Measurements from ENCODE around the gene RBP3. TPM values are rescaled to one million over a fixed set of nuclear protein-coding genes. Genes with fewer than 3 reads are reported as not detected.

The RBP3 gene
- total and polyA plus RNA-seq, 4 donors: not detected

- TF ChIP-seq FOXA2 (IDR thresholded peaks at IDR 0.05): no peak
Observed at GRCh38 chr10:47326927-47327330, 21.2 kb upstream of the RBP3 start (continued).

- Histone ChIP-seq H3K4me3 (ENCODE audit: low read depth in 1 of 3, low read length in 3 of 3) (no peak overlapping the region), H3K27ac (ENCODE audit: low read depth in 1 of 2, low read length in 2 of 2) (no peak overlapping the region), H3K9me3 (ENCODE audit: control insufficient read depth in 4 of 4, low read length in 3 of 4) (no peaks in the 10 kb centered on the region), H3K9ac (ENCODE audit: low read depth in 1 of 2, low read length in 2 of 2) (no peak overlapping the region), H3K4me1 (ENCODE audit: control insufficient read depth in 4 of 4, insufficient read depth in 4 of 4, low read length in 3 of 4) (peaks cover 0 to 12% (median 4%) of the 10 kb centered on the region in 4 donors), H3K27me3 (ENCODE audit: control insufficient read depth in 4 of 4, insufficient read depth in 4 of 4, low read length in 3 of 4) (no peaks in the 10 kb centered on the region), H3K36me3 (ENCODE audit: control insufficient read depth in 4 of 4, insufficient read depth in 3 of 4, low read depth in 1 of 4, low read length in 3 of 4) (no peaks in the 10 kb centered on the region)
- TF ChIP-seq EGR1 (IDR thresholded peaks at IDR 0.05; ENCODE audit: low read depth in 2 of 2): no peak
- 90% methylated on average over 4 of the region's 4 CpGs for WGBS
- no peak for DNase-seq (ENCODE audit: low spot score)
Observed at GRCh38 chr10:47329855-47330254, 18.3 kb upstream of the RBP3 start.

- H3K36me3 ChIP-seq (ENCODE audit: control insufficient read depth in 4 of 4, insufficient read depth in 3 of 4, low read depth in 1 of 4, low read length in 3 of 4): no peaks in the 10 kb centered on the region
- no peaks in the 10 kb centered on the region for H3K9me3 ChIP-seq (ENCODE audit: control insufficient read depth in 4 of 4, low read length in 3 of 4)
- no peak overlapping the region for H3K9ac ChIP-seq (ENCODE audit: low read depth in 1 of 2, low read length in 2 of 2)
- DNase-seq (ENCODE audit: low spot score): no peak
- no peaks in the 10 kb centered on the region for H3K27me3 ChIP-seq (ENCODE audit: control insufficient read depth in 4 of 4, insufficient read depth in 4 of 4, low read length in 3 of 4)
- 76% methylated on average over 3 of the region's 3 CpGs for WGBS
- no peak overlapping the region for H3K4me3 ChIP-seq (ENCODE audit: low read depth in 1 of 3, low read length in 3 of 3)
- H3K4me1 ChIP-seq (ENCODE audit: control insufficient read depth in 4 of 4, insufficient read depth in 4 of 4, low read length in 3 of 4): peaks cover 0 to 12% (median 4%) of the 10 kb centered on the region in 4 donors
- no peak overlapping the region for H3K27ac ChIP-seq (ENCODE audit: low read depth in 1 of 2, low read length in 2 of 2)
- no peak for TF ChIP-seq RXRA (IDR thresholded peaks at IDR 0.05)
- TF ChIP-seq RAD21 (IDR thresholded peaks at IDR 0.05): no peak
- TF ChIP-seq ZBTB33 (IDR thresholded peaks at IDR 0.05): no peak
- TF ChIP-seq YY1 (IDR thresholded peaks at IDR 0.05): no peak
- no peak for TF ChIP-seq GABPA (IDR thresholded peaks at IDR 0.05 in 1 of 2, conservative IDR thresholded peaks at IDR 0.05 in 1 of 2)
- TF ChIP-seq FOXA1 (IDR thresholded peaks at IDR 0.05): no peak
- no peak for TF ChIP-seq FOXA2 (IDR thresholded peaks at IDR 0.05)
Observed at GRCh38 chr10:47330366-47330765, 17.8 kb upstream of the RBP3 start.

GRCh38 chr10:47330804-47331203 is 17.4 kb upstream of the RBP3 start:
- Histone ChIP-seq H3K4me3 (ENCODE audit: low read depth in 1 of 3, low read length in 3 of 3) (no peak overlapping the region), H3K9me3 (ENCODE audit: control insufficient read depth in 4 of 4, low read length in 3 of 4) (no peaks in the 10 kb centered on the region), H3K27me3 (ENCODE audit: control insufficient read depth in 4 of 4, insufficient read depth in 4 of 4, low read length in 3 of 4) (no peaks in the 10 kb centered on the region), H3K9ac (ENCODE audit: low read depth in 1 of 2, low read length in 2 of 2) (no peak overlapping the region), H3K36me3 (ENCODE audit: control insufficient read depth in 4 of 4, insufficient read depth in 3 of 4, low read depth in 1 of 4, low read length in 3 of 4) (no peaks in the 10 kb centered on the region), H3K4me1 (ENCODE audit: control insufficient read depth in 4 of 4, insufficient read depth in 4 of 4, low read length in 3 of 4) (peaks cover 0 to 12% (median 4%) of the 10 kb centered on the region in 4 donors), H3K27ac (ENCODE audit: low read depth in 1 of 2, low read length in 2 of 2) (no peak overlapping the region)
- WGBS: 47% methylated on average over 3 of the region's 3 CpGs
- TF ChIP-seq EGR1 (IDR thresholded peaks at IDR 0.05; ENCODE audit: low read depth in 2 of 2) (no peak), SP1 (IDR thresholded peaks at IDR 0.05) (peak; percentile 82), YY1 (IDR thresholded peaks at IDR 0.05) (no peak), HNF4G (IDR thresholded peaks at IDR 0.05) (peak; percentile 78), MAX (IDR thresholded peaks at IDR 0.05) (no peak), NR2F2 (IDR thresholded peaks at IDR 0.05) (no peak), ZBTB33 (IDR thresholded peaks at IDR 0.05) (no peak), RAD21 (IDR thresholded peaks at IDR 0.05) (no peak), GABPA (IDR thresholded peaks at IDR 0.05 in 1 of 2, conservative IDR thresholded peaks at IDR 0.05 in 1 of 2) (no peak), REST (IDR thresholded peaks at IDR 0.05) (peak; percentile 24), TAF1 (conservative IDR thresholded peaks at IDR 0.05) (no peak), JUND (IDR thresholded peaks at IDR 0.05) (no peak), CTCF (IDR thresholded peaks at IDR 0.05; ENCODE audit: low read depth, low read length, missing input control) (no peak), HNF4A (conservative IDR thresholded peaks at IDR 0.05) (peak; percentile 93), RXRA (IDR thresholded peaks at IDR 0.05) (peak; percentile 50 to 60)
- DNase-seq (ENCODE audit: low spot score): no peak
